Pons (tissue), 1 donor: ENCODE data around the gene STK32C.

ENCODE experiments used
- DNase-seq: peaks from one replicate; pipeline ENCODE4 v3.0.0-alpha.2; 2016; ENCODE audit warnings: low spot score

STK32C gene

GRCh38 chr10:132209978-132210530 lies 97.7 kb downstream of the STK32C start:
- DNase-seq, result no peak

GRCh38 chr10:132209130-132209529 lies 98.6 kb downstream of the STK32C start:
- DNase-seq, result no peak

GRCh38 chr10:132208462-132209050 lies 99.2 kb downstream of the STK32C start:
- no peak for DNase-seq

- DNase-seq, result no peak
Measured at GRCh38 chr10:132207536-132208461, 100.0 kb downstream of the STK32C start.

GRCh38 chr10:132206806-132207535 lies 100.8 kb downstream of the STK32C start:
- no peak for DNase-seq

GRCh38 chr10:132206377-132206745 lies 101.4 kb downstream of the STK32C start:
- DNase-seq, result no peak

- no peak for DNase-seq
Measured at GRCh38 chr10:132205650-132206376, 101.9 kb downstream of the STK32C start.

GRCh38 chr10:132204781-132205473 lies 102.8 kb downstream of the STK32C start:
- no peak for DNase-seq

- no peak for DNase-seq
Measured at GRCh38 chr10:132204078-132204780, 103.5 kb downstream of the STK32C start.

- no peak for DNase-seq
Measured at GRCh38 chr10:132203256-132204077, 104.3 kb downstream of the STK32C start.

- DNase-seq, result no peak
Measured at GRCh38 chr10:132202070-132202970, 105.4 kb downstream of the STK32C start.

- DNase-seq, result no peak
Measured at GRCh38 chr10:132201111-132201969, 106.4 kb downstream of the STK32C start.

GRCh38 chr10:132200344-132201110 lies 107.2 kb downstream of the STK32C start:
- DNase-seq, result no peak

GRCh38 chr10:132199854-132200311 lies 107.9 kb downstream of the STK32C start:
- no peak for DNase-seq

- no peak for DNase-seq
Measured at GRCh38 chr10:132199268-132199853, 108.4 kb downstream of the STK32C start.
